ENCODE data around the gene TRIM59.
"Not testable (repeated sequence)": the region's sequence is repeated elsewhere in the genome, so short reads cannot be mapped to it uniquely, and the experiment has no call there.

Gene TRIM59

GRCh38 chr3:160454995-160455394 is 5.4 kb upstream of the TRIM59 start:
- DNase-seq: no peak

- not testable (repeated sequence) for DNase-seq
Measured at GRCh38 chr3:160452251-160452650, 2.7 kb upstream of the TRIM59 start.

GRCh38 chr3:160451602-160452001 is 2.0 kb upstream of the TRIM59 start:
- DNase-seq: no peak

- DNase-seq: no peak
Measured at GRCh38 chr3:160450846-160451245, 1.3 kb upstream of the TRIM59 start.

- peak; percentile 56 for DNase-seq
Measured at GRCh38 chr3:160448845-160449635, 546 bp downstream of the TRIM59 start.

GRCh38 chr3:160447544-160447943 is 2.0 kb downstream of the TRIM59 start:
- no peak for DNase-seq

- no peak for DNase-seq
Measured at GRCh38 chr3:160446522-160447056, 3.0 kb downstream of the TRIM59 start.

- no peak for DNase-seq
Measured at GRCh38 chr3:160445854-160446253, 3.7 kb downstream of the TRIM59 start.

- no peak for DNase-seq
Measured at GRCh38 chr3:160444411-160444810, 5.2 kb downstream of the TRIM59 start.

GRCh38 chr3:160440687-160441086 is 8.9 kb downstream of the TRIM59 start:
- no peak for DNase-seq

GRCh38 chr3:160437083-160437455 is 12.5 kb downstream of the TRIM59 start:
- no peak for DNase-seq

- no peak for DNase-seq
Measured at GRCh38 chr3:160435747-160436146, 13.8 kb downstream of the TRIM59 start.

GRCh38 chr3:160435095-160435494 is 14.5 kb downstream of the TRIM59 start:
- DNase-seq: peak; percentile 8

GRCh38 chr3:160434071-160434470 is 15.5 kb downstream of the TRIM59 start:
- DNase-seq: no peak

GRCh38 chr3:160427832-160428424 is 21.7 kb downstream of the TRIM59 start:
- no peak for DNase-seq

GRCh38 chr3:160417311-160417710 is 32.3 kb downstream of the TRIM59 start:
- DNase-seq: no peak

- DNase-seq: peak; percentile 75
Measured at GRCh38 chr3:160413613-160414248, 35.9 kb downstream of the TRIM59 start.

- no peak for DNase-seq
Measured at GRCh38 chr3:160412477-160412876, 37.1 kb downstream of the TRIM59 start.

- no peak for DNase-seq
Measured at GRCh38 chr3:160409812-160410610, 39.6 kb downstream of the TRIM59 start.

- no peak for DNase-seq
Measured at GRCh38 chr3:160403796-160404470, 45.7 kb downstream of the TRIM59 start.

- no peak for DNase-seq
Measured at GRCh38 chr3:160403028-160403545, 46.5 kb downstream of the TRIM59 start.

Data from MV-4-11 (cell line).